ENCODE results near the gene GPR176.
"Not testable (repeated sequence)": the region's sequence is repeated elsewhere in the genome, so short reads cannot be mapped to it uniquely, and the experiment has no call there.

GPR176 gene

DNA sequence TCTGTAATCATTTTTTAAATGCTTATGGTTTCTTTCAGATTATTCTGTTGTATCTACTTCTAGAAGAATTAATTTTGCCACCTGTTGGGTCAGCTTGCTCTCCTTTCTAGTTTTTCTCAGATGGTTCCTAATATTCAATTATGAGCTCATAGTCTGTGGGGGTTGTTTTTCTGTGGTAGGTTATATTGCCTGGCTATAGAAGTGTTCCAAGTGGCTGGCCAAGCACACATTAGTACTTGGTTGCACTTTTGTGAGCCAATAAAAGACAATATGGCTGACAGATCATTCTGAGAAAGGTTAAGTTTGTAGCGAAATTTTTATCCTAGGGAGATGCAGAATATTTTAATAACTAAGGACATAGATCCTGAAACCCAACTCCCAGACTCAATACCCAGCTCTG lies 105.6 kb downstream of the GPR176 start:
- no peaks in the 10 kb centered on the region for H3K9me3 ChIP-seq (ENCODE audit: control insufficient read depth, low read length)
- no peak overlapping the region for H3K9ac ChIP-seq (ENCODE audit: low read length)
- H3K27me3 ChIP-seq (ENCODE audit: control insufficient read depth, insufficient read depth, low read length): no peaks in the 10 kb centered on the region
- no peak overlapping the region for H3K4me3 ChIP-seq (ENCODE audit: low read length)
- no peaks in the 10 kb centered on the region for H3K4me1 ChIP-seq (ENCODE audit: control insufficient read depth, insufficient read depth, low read length)
- no peaks in the 10 kb centered on the region for H3K36me3 ChIP-seq (ENCODE audit: control insufficient read depth, insufficient read depth, low read length)

DNA sequence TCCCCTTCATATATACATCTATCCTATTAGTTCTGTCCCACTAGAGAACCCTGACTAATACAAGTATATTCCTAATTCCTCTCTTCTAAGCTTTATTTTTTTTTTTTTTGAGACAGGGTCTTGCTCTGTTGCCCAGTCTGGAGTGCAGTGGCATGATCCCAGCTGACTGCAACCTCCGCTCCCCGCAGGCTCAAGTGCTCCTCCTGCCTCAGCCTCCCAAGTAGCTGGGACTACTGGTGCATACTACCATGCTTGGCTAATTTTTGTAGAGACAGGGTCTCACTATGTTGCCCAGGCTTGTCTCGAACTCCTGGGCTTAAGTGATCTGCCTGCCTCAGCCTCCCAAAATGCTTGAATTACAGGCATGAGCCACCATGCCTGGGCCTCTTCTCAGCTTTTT lies 107.4 kb downstream of the GPR176 start:
- not testable (repeated sequence) for H3K9me3 ChIP-seq (ENCODE audit: control insufficient read depth, low read length); H3K4me3 ChIP-seq (ENCODE audit: low read length); H3K36me3 ChIP-seq (ENCODE audit: control insufficient read depth, insufficient read depth, low read length); H3K27me3 ChIP-seq (ENCODE audit: control insufficient read depth, insufficient read depth, low read length); H3K4me1 ChIP-seq (ENCODE audit: control insufficient read depth, insufficient read depth, low read length); H3K9ac ChIP-seq (ENCODE audit: low read length)

DNA sequence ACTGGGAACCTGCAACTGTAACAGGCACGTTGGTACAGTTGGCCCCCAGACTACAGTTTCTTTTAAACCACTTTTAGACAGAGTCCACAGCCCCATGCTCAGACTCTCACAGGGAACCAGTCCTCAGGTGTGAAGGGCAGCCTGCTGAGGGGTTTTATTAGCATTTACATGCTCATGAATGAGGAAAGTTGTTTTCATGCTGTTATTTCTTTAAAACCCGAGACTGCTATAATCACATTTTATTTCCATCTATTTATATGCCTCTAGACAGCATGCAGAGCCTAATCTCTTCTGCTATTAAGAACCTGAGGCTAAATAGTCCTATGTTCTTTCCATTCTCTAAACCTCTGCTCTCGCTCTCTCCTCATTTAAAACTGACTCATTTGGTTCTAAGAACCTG lies 111.2 kb downstream of the GPR176 start:
- Histone ChIP-seq H3K9me3 (ENCODE audit: control insufficient read depth, low read length) (no peaks in the 10 kb centered on the region), H3K27me3 (ENCODE audit: control insufficient read depth, insufficient read depth, low read length) (no peaks in the 10 kb centered on the region), H3K36me3 (ENCODE audit: control insufficient read depth, insufficient read depth, low read length) (no peaks in the 10 kb centered on the region), H3K4me1 (ENCODE audit: control insufficient read depth, insufficient read depth, low read length) (no peaks in the 10 kb centered on the region), H3K4me3 (ENCODE audit: low read length) (no peak overlapping the region), H3K9ac (ENCODE audit: low read length) (no peak overlapping the region)

DNA sequence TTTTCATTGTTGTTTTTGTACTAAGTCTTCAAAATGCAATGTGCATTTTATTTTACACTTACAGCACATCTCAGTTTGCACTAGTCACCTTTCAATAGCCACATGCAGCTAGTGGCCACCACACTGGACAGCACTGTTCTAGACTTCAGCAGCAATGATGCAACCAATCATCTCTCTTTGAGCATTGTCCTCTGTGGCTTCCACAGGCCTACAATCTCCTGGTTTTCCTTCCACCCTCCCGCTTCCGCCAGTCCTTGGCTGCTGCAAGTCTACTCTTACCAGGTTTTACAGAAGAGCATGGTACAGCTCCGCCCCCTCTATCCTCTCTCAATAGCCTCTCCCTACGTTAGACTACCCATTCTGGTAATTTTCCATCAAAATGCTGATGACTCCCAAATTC lies 112.3 kb downstream of the GPR176 start:
- Histone ChIP-seq H3K27me3 (ENCODE audit: control insufficient read depth, insufficient read depth, low read length) (no peaks in the 10 kb centered on the region), H3K9ac (ENCODE audit: low read length) (no peak overlapping the region), H3K4me1 (ENCODE audit: control insufficient read depth, insufficient read depth, low read length) (no peaks in the 10 kb centered on the region), H3K4me3 (ENCODE audit: low read length) (no peak overlapping the region), H3K9me3 (ENCODE audit: control insufficient read depth, low read length) (no peaks in the 10 kb centered on the region), H3K36me3 (ENCODE audit: control insufficient read depth, insufficient read depth, low read length) (no peaks in the 10 kb centered on the region)

DNA sequence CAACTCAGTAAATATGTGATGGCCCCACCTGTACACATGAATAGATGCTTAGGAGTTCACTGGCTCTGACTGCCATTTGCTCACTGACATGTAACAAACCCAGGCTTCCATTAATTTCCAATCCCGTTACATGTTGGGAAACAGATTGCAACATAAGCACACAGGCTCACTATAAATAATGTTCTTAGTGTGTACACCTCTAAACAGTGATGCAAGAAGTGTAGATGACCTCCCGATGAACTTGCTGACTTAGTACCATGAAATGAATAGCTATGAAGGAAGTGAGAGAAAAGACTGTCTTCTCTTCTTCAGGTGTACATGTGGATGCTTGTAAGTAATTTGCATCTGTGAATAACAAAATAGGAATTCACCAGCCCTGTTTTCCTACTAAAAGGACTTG lies 116.0 kb downstream of the GPR176 start:
- Histone ChIP-seq H3K36me3 (ENCODE audit: control insufficient read depth, insufficient read depth, low read length) (no peaks in the 10 kb centered on the region), H3K27me3 (ENCODE audit: control insufficient read depth, insufficient read depth, low read length) (no peaks in the 10 kb centered on the region), H3K9me3 (ENCODE audit: control insufficient read depth, low read length) (no peaks in the 10 kb centered on the region), H3K4me1 (ENCODE audit: control insufficient read depth, insufficient read depth, low read length) (no peaks in the 10 kb centered on the region), H3K9ac (ENCODE audit: low read length) (no peak overlapping the region), H3K4me3 (ENCODE audit: low read length) (no peak overlapping the region)

DNA sequence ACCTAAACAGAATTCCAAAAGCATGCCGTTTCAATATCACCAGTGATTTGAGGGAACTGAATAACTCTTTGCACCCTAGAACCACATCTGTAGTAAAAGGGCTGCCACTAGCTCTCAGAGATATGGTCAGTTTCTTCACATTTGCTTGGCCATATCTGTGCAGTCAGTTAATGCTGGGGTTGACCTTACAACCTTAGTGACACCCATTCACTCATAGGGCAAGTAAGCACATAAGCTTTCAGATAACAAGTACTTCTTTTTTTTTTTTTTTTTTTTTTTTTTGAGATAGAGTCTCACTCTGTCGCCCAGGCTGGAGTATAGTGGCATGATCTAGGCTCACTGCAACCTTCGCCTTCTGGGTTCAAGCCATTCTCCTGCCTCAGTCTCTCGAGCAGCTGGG lies 117.0 kb downstream of the GPR176 start:
- Histone ChIP-seq H3K4me3 (ENCODE audit: low read length) (no peak overlapping the region), H3K9me3 (ENCODE audit: control insufficient read depth, low read length) (no peaks in the 10 kb centered on the region), H3K36me3 (ENCODE audit: control insufficient read depth, insufficient read depth, low read length) (no peaks in the 10 kb centered on the region), H3K9ac (ENCODE audit: low read length) (no peak overlapping the region), H3K4me1 (ENCODE audit: control insufficient read depth, insufficient read depth, low read length) (no peaks in the 10 kb centered on the region), H3K27me3 (ENCODE audit: control insufficient read depth, insufficient read depth, low read length) (no peaks in the 10 kb centered on the region)

- Histone ChIP-seq H3K4me1 (ENCODE audit: control insufficient read depth, insufficient read depth, low read length) (no peaks in the 10 kb centered on the region), H3K4me3 (ENCODE audit: low read length) (no peak overlapping the region), H3K27me3 (ENCODE audit: control insufficient read depth, insufficient read depth, low read length) (no peaks in the 10 kb centered on the region), H3K9ac (ENCODE audit: low read length) (no peak overlapping the region), H3K9me3 (ENCODE audit: control insufficient read depth, low read length) (no peaks in the 10 kb centered on the region), H3K36me3 (ENCODE audit: control insufficient read depth, insufficient read depth, low read length) (no peaks in the 10 kb centered on the region)
Observed at GRCh38 chr15:39801641-39802309, 118.3 kb downstream of the GPR176 start.

GRCh38 chr15:39799552-39800011 lies 120.5 kb downstream of the GPR176 start:
- Histone ChIP-seq H3K27me3 (ENCODE audit: control insufficient read depth, insufficient read depth, low read length) (no peaks in the 10 kb centered on the region), H3K4me1 (ENCODE audit: control insufficient read depth, insufficient read depth, low read length) (no peaks in the 10 kb centered on the region), H3K36me3 (ENCODE audit: control insufficient read depth, insufficient read depth, low read length) (no peaks in the 10 kb centered on the region), H3K9me3 (ENCODE audit: control insufficient read depth, low read length) (no peaks in the 10 kb centered on the region), H3K9ac (ENCODE audit: low read length) (no peak overlapping the region), H3K4me3 (ENCODE audit: low read length) (no peak overlapping the region)

DNA sequence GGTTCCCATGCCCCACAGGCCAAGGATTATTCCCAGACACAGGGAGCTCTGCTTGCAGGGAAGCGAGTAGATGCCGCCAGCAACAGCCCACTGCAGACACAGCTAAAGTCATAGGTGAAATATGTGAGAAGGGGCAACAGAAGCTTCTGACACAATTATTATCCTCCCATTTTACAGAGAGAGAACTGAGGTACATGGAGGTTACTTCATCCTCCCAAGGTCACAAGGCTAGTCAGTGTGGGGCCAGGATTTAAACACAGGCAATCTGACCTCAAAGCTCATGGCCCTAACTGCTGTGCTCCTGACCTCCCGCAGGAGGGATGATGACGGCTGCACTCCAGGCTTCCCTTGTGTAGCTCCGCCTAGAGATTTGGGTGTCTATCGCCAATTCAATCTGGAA lies 121.7 kb downstream of the GPR176 start:
- Histone ChIP-seq H3K36me3 (ENCODE audit: control insufficient read depth, insufficient read depth, low read length) (no peaks in the 10 kb centered on the region), H3K4me3 (ENCODE audit: low read length) (no peak overlapping the region), H3K27me3 (ENCODE audit: control insufficient read depth, insufficient read depth, low read length) (no peaks in the 10 kb centered on the region), H3K4me1 (ENCODE audit: control insufficient read depth, insufficient read depth, low read length) (no peaks in the 10 kb centered on the region), H3K9ac (ENCODE audit: low read length) (no peak overlapping the region), H3K9me3 (ENCODE audit: control insufficient read depth, low read length) (no peaks in the 10 kb centered on the region)

GRCh38 chr15:39797407-39797806 lies 122.7 kb downstream of the GPR176 start:
- Histone ChIP-seq H3K4me1 (ENCODE audit: control insufficient read depth, insufficient read depth, low read length) (no peaks in the 10 kb centered on the region), H3K27me3 (ENCODE audit: control insufficient read depth, insufficient read depth, low read length) (no peaks in the 10 kb centered on the region), H3K4me3 (ENCODE audit: low read length) (no peak overlapping the region), H3K9ac (ENCODE audit: low read length) (no peak overlapping the region), H3K36me3 (ENCODE audit: control insufficient read depth, insufficient read depth, low read length) (no peaks in the 10 kb centered on the region), H3K9me3 (ENCODE audit: control insufficient read depth, low read length) (no peaks in the 10 kb centered on the region)

DNA sequence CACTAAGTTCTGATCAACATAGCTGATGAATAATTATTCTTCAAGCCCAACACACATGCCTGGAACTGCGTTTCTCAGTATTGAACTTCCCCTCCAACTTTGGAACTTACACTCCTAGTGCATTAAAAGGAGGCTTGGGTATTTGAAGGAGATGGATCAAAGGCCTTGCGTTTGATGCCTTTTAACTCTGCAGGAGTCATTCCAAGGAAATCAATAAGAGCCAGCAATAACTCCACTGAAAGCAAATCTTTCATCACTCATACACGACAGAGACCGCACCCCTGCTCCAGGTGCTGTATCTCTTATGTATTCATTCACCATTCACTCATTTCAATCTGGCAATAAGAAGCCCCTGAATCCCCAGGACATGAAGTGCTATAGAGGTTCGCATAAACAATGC lies 123.5 kb downstream of the GPR176 start:
- Histone ChIP-seq H3K9me3 (ENCODE audit: control insufficient read depth, low read length) (no peaks in the 10 kb centered on the region), H3K4me1 (ENCODE audit: control insufficient read depth, insufficient read depth, low read length) (no peaks in the 10 kb centered on the region), H3K4me3 (ENCODE audit: low read length) (no peak overlapping the region), H3K9ac (ENCODE audit: low read length) (no peak overlapping the region), H3K36me3 (ENCODE audit: control insufficient read depth, insufficient read depth, low read length) (no peaks in the 10 kb centered on the region), H3K27me3 (ENCODE audit: control insufficient read depth, insufficient read depth, low read length) (no peaks in the 10 kb centered on the region)

DNA sequence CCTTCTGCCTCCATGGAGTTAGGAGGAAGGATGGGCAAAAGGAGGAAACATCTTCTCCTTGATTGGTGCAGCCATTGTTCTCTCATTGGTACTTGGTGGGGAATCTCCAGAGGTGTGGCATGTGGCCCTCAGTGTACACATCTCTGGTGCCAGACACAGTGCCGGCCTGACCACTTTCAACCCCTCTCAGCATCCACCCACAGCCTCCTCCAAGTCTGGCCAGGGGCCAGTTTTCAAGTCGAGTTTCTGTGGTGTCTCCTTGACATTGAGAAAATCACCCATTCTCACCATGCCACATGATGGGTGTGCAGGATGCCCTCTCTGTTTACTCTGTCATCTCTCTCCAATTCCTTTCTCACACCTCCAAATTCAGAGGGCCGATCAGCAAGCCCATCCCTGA lies 124.6 kb downstream of the GPR176 start:
- no peaks in the 10 kb centered on the region for H3K27me3 ChIP-seq (ENCODE audit: control insufficient read depth, insufficient read depth, low read length)
- no peak overlapping the region for H3K4me3 ChIP-seq (ENCODE audit: low read length)
- no peak overlapping the region for H3K9ac ChIP-seq (ENCODE audit: low read length)
- H3K4me1 ChIP-seq (ENCODE audit: control insufficient read depth, insufficient read depth, low read length): no peaks in the 10 kb centered on the region
- H3K36me3 ChIP-seq (ENCODE audit: control insufficient read depth, insufficient read depth, low read length): no peaks in the 10 kb centered on the region
- H3K9me3 ChIP-seq (ENCODE audit: control insufficient read depth, low read length): no peaks in the 10 kb centered on the region

DNA sequence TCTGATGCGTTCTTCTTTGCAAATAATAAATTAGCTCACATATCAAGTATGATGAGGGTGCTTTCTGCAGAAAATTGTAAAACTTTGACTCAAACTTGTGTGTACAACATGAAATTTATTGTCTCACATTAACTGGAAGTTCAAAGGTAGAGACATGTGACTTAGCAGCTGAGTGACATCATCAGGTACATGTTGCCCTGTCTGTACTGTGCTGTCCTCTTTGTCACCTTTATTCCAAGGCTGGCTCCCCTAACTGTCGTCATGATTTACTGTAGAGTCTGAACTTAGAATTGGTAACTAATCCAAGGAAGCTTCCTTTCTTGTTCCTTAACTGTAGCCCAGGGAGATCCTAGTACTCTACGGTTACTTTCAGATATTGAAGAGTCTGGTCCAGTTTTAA lies 125.1 kb downstream of the GPR176 start:
- no peak overlapping the region for H3K9ac ChIP-seq (ENCODE audit: low read length)
- H3K4me1 ChIP-seq (ENCODE audit: control insufficient read depth, insufficient read depth, low read length): no peaks in the 10 kb centered on the region
- no peaks in the 10 kb centered on the region for H3K27me3 ChIP-seq (ENCODE audit: control insufficient read depth, insufficient read depth, low read length)
- H3K9me3 ChIP-seq (ENCODE audit: control insufficient read depth, low read length): no peaks in the 10 kb centered on the region
- H3K4me3 ChIP-seq (ENCODE audit: low read length): no peak overlapping the region
- no peaks in the 10 kb centered on the region for H3K36me3 ChIP-seq (ENCODE audit: control insufficient read depth, insufficient read depth, low read length)

Data from mucosa of stomach (tissue), 1 donor.